OCI-LY1 (cell line): ENCODE results near the gene NR6A1.

Experiments
- H2AFZ ChIP-seq: fragments of 200-600 bp; sonication (generic), shearing (Covaris generic); 2 replicates; pipeline ENCODE4 v1.6.0; 2014; ENCODE audit warnings: antibody characterized with exemption, mild to moderate bottlenecking, low read length
- H3F3A ChIP-seq: fragments of 200-600 bp; sonication (generic), shearing (Covaris generic); 2 replicates; pipeline ENCODE4 v1.6.0; 2014; ENCODE audit warnings: mild to moderate bottlenecking, antibody characterized with exemption, low read length, moderate library complexity; ENCODE audit not compliant: insufficient read depth
- H3K27ac ChIP-seq: fragments of 200-600 bp; sonication (generic); 2 replicates; pipeline ENCODE4 v1.5.1; 2014; ENCODE audit warnings: low read length, mixed run types, mild to moderate bottlenecking, low read depth; ENCODE audit not compliant: poor library complexity, severe bottlenecking
- H3K27me3 ChIP-seq: fragments of 200-600 bp; sonication (generic); 2 replicates; pipeline ENCODE4 v1.6.0; 2014; ENCODE audit warnings: antibody characterized with exemption, mild to moderate bottlenecking, low read length, moderate library complexity; ENCODE audit not compliant: insufficient read depth
- H3K36me3 ChIP-seq: fragments of 200-600 bp; sonication (generic); 2 replicates; pipeline ENCODE4 v1.6.1; 2014; ENCODE audit warnings: mild to moderate bottlenecking, antibody characterized with exemption, low read length, moderate library complexity, mixed read lengths; ENCODE audit not compliant: insufficient read depth
- H3K4me1 ChIP-seq: fragments of 200-600 bp; sonication (generic); 2 replicates; pipeline ENCODE4 v1.5.1; 2014; ENCODE audit warnings: mild to moderate bottlenecking, low read length, moderate library complexity; ENCODE audit not compliant: insufficient read depth, severe bottlenecking
- H3K4me2 ChIP-seq: fragments of 200-600 bp; sonication (generic), shearing (Covaris generic); 2 replicates; pipeline ENCODE4 v1.6.1; 2014; ENCODE audit warnings: low read length
- H3K4me3 ChIP-seq: fragments of 200-600 bp; sonication (generic); 2 replicates; pipeline ENCODE4 v1.5.1; 2014; ENCODE audit warnings: low read length, low read depth, mild to moderate bottlenecking, mixed read lengths; ENCODE audit not compliant: poor library complexity, severe bottlenecking
- H3K79me2 ChIP-seq: fragments of 200-600 bp; shearing (Covaris generic); 2 replicates; pipeline ENCODE4 v1.6.1; 2016; ENCODE audit warnings: mixed run types, low read length, mixed read lengths; ENCODE audit not compliant: insufficient read depth
- H3K9ac ChIP-seq: fragments of 200-600 bp; sonication (generic), shearing (Covaris generic); 2 replicates; pipeline ENCODE4 v1.6.1; 2014; ENCODE audit warnings: mild to moderate bottlenecking, low read length, mixed read lengths
- H3K9me2 ChIP-seq: fragments of 200-600 bp; sonication (generic), shearing (Covaris generic); 2 replicates; pipeline ENCODE4 v1.6.1; 2014; ENCODE audit warnings: low read depth, mild to moderate bottlenecking, low read length, mixed read lengths
- H3K9me3 ChIP-seq: fragments of 200-600 bp; shearing (Covaris generic); 2 replicates; pipeline ENCODE4 v1.6.1; 2014; ENCODE audit warnings: low read length, mixed read lengths
- H4K20me1 ChIP-seq: fragments of 200-600 bp; sonication (generic), shearing (Covaris generic); 2 replicates; pipeline ENCODE4 v1.6.0; 2016; ENCODE audit warnings: mild to moderate bottlenecking, low read length; ENCODE audit not compliant: insufficient read depth
- CTCF ChIP-seq: fragments of 200-600 bp; sonication (generic), shearing (Covaris generic); IDR thresholded peaks from 2 replicates; pipeline ENCODE4 v1.5.1; 2017; ENCODE audit warnings: mild to moderate bottlenecking, antibody characterized with exemption, low read length, moderate library complexity, mixed read lengths
- EZH2 ChIP-seq: fragments of 200-600 bp; sonication (generic), shearing (Covaris generic); IDR thresholded peaks from 2 replicates; pipeline ENCODE4 v1.8.0; 2017; ENCODE audit warnings: borderline replicate concordance, mixed run types, mild to moderate bottlenecking, antibody characterized with exemption, low read length, moderate library complexity, mixed read lengths

The NR6A1 gene

DNA sequence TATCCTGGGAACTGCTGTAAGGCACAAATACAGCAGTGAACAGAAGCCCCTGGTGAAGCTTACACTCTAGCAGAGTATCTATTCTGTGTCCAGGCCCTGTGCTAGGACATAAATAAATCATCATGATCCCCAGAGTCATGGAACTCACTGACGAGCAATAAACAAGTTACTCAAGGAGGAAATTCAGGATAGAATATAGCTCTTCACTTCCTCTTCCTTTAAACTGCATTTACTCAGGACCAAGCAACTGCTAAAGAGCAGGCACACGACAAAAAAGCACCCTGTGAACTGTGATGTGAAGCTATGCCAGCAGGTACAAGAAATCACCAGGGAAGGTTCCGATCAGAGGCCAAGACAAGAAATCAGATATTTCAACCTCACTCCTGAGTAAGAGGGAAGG, 216.1 kb downstream of the NR6A1 start:
- Histone ChIP-seq H3K79me2 (no peaks in the 10 kb centered on the region), H3K36me3 (no peaks in the 10 kb centered on the region), H3K27ac (no peak overlapping the region), H2AFZ (no peak overlapping the region), H4K20me1 (no peaks in the 10 kb centered on the region), H3K4me2 (no peak overlapping the region), H3K9me2 (no peaks in the 10 kb centered on the region), H3K9me3 (no peaks in the 10 kb centered on the region), H3K4me3 (no peak overlapping the region), H3F3A (no peaks in the 10 kb centered on the region), H3K9ac (no peak overlapping the region), H3K4me1 (no peaks in the 10 kb centered on the region), H3K27me3 (no peaks in the 10 kb centered on the region)
- TF ChIP-seq EZH2 (no peak), CTCF (no peak)

DNA sequence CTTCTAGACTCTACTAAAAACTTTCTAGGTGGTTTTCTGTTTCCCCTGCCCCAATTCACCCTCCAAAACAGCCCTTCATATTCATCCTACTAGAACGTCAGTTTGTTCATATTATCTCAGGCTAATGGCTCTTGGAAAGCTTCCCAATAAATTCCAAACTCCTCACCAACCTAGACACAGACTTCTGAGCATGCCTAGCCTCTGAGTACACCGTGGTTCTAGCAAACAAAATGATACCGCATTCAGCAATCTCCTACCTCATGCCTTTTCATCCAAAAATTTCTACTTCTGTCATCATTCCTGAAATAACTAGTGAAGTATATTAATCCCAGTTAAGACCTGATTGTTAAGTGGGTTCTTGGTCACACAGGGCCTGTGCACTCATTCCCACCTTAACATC, 217.4 kb downstream of the NR6A1 start:
- Histone ChIP-seq H3K79me2 (no peaks in the 10 kb centered on the region), H3K9ac (no peak overlapping the region), H2AFZ (no peak overlapping the region), H3K9me3 (no peaks in the 10 kb centered on the region), H3K4me2 (no peak overlapping the region), H3K4me1 (no peaks in the 10 kb centered on the region), H3K36me3 (no peaks in the 10 kb centered on the region), H3K27ac (no peak overlapping the region), H3K9me2 (no peaks in the 10 kb centered on the region), H3F3A (no peaks in the 10 kb centered on the region), H3K27me3 (no peaks in the 10 kb centered on the region), H3K4me3 (no peak overlapping the region), H4K20me1 (no peaks in the 10 kb centered on the region)
- no peak for TF ChIP-seq CTCF
- no peak for TF ChIP-seq EZH2

DNA sequence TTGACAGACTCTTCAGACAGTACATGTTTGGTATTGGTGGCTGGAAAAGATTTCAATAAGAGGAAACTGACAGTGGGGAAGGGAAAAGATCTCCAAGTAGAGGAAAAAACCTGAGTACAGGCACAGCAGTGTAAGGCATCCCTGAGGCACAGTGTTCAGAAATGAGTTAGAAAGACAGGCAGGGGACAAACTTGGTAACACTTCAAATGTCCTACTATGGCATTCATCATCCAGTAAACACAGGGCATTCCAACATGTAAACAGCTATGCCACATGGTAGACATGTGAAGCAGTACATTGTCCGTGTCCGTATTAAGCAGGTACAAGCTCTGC, 218.9 kb downstream of the NR6A1 start:
- Histone ChIP-seq H3K79me2 (no peaks in the 10 kb centered on the region), H3K4me3 (no peak overlapping the region), H2AFZ (no peak overlapping the region), H3K36me3 (no peaks in the 10 kb centered on the region), H3K27me3 (no peaks in the 10 kb centered on the region), H4K20me1 (no peaks in the 10 kb centered on the region), H3K9me3 (no peaks in the 10 kb centered on the region), H3K4me2 (no peak overlapping the region), H3F3A (no peaks in the 10 kb centered on the region), H3K9ac (no peak overlapping the region), H3K9me2 (no peaks in the 10 kb centered on the region), H3K4me1 (no peaks in the 10 kb centered on the region), H3K27ac (no peak overlapping the region)
- TF ChIP-seq EZH2 (no peak), CTCF (no peak)
